ENCODE data around the gene C1QTNF8. TPM values are rescaled to one million over a fixed set of nuclear protein-coding genes. Genes with fewer than 3 reads are reported as not detected.

Gene C1QTNF8
- total RNA-seq, 4 donors from 2014 or later, result not detected

DNA sequence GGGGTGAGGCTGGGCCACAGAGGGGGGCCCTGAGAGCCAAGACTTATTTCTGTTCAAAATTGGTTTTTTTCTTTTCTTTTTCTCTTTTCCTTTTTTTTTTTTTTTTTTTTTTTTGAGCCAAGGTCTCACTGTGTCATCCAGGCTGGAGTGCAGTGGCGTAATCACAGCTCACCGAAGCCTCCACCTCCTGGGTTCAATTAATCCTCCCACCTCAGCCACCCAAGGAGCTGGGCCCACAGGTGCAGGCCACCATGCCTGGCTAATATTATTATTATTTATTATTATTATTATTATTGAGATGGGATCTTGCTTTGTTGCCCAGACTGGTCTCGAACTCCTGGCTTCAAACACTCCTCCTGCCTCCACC, 39.4 kb upstream of the C1QTNF8 start:
- Histone ChIP-seq H3K36me3 (no peaks in the 10 kb centered on the region), H3K4me1 (no peaks in the 10 kb centered on the region), H3K27me3 (peaks cover 0 to 20% of the 10 kb centered on the region in 2 donors), H3K9me3 (no peaks in the 10 kb centered on the region), H3K4me3 (no peak overlapping the region), H3K27ac (no peak overlapping the region)
- no peak for DNase-seq (ENCODE audit: low spot score in 2 of 2)
- TF ChIP-seq EP300 (IDR thresholded peaks at IDR 0.05), result no peak
- TF ChIP-seq, protein P1, sequence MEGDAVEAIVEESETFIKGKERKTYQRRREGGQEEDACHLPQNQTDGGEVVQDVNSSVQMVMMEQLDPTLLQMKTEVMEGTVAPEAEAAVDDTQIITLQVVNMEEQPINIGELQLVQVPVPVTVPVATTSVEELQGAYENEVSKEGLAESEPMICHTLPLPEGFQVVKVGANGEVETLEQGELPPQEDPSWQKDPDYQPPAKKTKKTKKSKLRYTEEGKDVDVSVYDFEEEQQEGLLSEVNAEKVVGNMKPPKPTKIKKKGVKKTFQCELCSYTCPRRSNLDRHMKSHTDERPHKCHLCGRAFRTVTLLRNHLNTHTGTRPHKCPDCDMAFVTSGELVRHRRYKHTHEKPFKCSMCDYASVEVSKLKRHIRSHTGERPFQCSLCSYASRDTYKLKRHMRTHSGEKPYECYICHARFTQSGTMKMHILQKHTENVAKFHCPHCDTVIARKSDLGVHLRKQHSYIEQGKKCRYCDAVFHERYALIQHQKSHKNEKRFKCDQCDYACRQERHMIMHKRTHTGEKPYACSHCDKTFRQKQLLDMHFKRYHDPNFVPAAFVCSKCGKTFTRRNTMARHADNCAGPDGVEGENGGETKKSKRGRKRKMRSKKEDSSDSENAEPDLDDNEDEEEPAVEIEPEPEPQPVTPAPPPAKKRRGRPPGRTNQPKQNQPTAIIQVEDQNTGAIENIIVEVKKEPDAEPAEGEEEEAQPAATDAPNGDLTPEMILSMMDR (IDR thresholded peaks at IDR 0.05), result no peak
- WGBS, 2 donors, result 77 to 85% methylated on average over 3 of the region's 3 CpGs

DNA sequence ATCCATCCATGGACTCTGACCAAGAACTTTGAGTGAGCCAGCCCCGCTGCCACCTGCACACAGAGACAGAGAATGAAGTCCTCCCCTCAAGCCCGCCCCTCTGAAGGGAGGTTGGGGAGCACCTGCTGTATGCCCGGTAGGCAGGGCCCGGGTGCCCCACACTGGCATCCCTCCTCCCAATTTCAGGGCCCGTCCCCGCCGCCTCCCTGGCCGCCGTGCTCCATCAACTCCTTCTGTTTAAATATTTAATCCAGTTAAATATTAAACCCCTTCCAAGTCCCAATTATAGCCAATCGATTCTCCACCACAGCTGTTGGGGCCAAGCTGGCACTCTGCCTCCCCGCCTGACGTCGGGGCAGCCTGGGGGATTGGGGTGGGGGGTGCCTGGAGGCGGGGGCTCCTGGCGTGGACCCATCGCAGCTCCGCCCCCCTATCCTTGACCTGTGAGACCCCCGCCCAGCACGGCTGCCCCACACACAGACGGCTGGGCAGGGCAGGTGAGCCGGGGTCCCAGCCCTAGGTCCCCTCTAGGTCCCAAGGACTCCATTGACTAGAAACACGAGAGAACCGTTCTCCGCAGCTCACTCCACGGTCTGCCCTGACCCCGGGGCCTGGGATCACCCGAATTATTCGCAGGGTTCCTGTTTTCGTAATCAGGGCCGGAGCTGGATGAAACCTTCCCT, 38.9 kb upstream of the C1QTNF8 start:
- H3K4me1 ChIP-seq, result no peaks in the 10 kb centered on the region
- TF ChIP-seq, protein P1 (IDR thresholded peaks at IDR 0.05), result no peak
- TF ChIP-seq EP300 (IDR thresholded peaks at IDR 0.05) (no peak), POLR2A (IDR thresholded peaks at IDR 0.05) (no peak)
- no peak overlapping the region for H3K4me3 ChIP-seq
- H3K36me3 ChIP-seq, result no peaks in the 10 kb centered on the region
- DNase-seq (ENCODE audit: low spot score in 2 of 2), result no peak
- H3K27me3 ChIP-seq, result peaks cover 0 to 15% of the 10 kb centered on the region in 2 donors
- H3K27ac ChIP-seq, result no peak overlapping the region
- 64 to 70% methylated on average over 26 to 30 of the region's 30 CpGs for WGBS, 2 donors
- H3K9me3 ChIP-seq, result no peaks in the 10 kb centered on the region

DNA sequence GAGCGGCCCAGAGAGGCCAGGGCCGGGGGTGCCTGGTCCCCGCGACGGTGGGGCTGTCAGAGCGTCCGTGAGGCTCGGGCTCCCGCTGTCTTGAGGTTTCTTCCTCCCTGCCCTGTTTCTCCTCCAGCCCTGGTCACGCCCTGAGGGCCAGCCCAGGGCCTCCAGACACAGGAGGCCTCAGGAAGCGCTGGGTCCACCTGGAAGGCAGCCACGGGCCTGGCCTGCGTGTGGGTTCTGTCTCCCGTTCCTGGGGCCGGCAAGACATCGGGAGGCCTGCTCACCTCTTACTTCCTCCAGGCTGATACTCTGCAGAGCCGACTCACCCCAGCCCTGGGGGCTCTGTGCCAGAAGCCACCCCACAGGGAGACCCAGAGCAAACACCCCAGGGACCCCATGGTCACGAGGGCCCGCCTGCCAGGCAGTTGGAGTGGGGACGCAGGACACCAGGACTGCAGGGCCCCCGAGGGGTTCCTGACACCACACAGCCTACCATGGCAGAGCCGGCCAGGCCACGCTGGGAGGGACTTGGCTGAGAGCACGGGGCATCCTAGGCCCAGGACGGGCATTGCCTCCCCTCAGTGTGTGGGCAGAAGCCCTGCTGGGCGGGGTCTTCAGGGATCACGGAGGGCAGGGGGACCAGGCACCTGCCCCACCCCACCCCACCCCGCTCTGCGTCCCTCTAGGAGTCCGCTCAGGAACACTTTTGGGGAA, 37.9 kb upstream of the C1QTNF8 start:
- TF ChIP-seq POLR2A (IDR thresholded peaks at IDR 0.05) (no peak), EP300 (IDR thresholded peaks at IDR 0.05) (no peak)
- TF ChIP-seq, protein P1 (IDR thresholded peaks at IDR 0.05), result no peak
- Histone ChIP-seq H3K27ac (no peak overlapping the region), H3K27me3 (peaks cover 0 to 14% of the 10 kb centered on the region in 2 donors), H3K36me3 (no peaks in the 10 kb centered on the region), H3K4me3 (no peak overlapping the region), H3K9me3 (no peaks in the 10 kb centered on the region), H3K4me1 (no peaks in the 10 kb centered on the region)
- no peak for DNase-seq (ENCODE audit: low spot score in 2 of 2)
- WGBS, 2 donors, result 73 to 78% methylated on average over 22 to 23 of the region's 30 CpGs

DNA sequence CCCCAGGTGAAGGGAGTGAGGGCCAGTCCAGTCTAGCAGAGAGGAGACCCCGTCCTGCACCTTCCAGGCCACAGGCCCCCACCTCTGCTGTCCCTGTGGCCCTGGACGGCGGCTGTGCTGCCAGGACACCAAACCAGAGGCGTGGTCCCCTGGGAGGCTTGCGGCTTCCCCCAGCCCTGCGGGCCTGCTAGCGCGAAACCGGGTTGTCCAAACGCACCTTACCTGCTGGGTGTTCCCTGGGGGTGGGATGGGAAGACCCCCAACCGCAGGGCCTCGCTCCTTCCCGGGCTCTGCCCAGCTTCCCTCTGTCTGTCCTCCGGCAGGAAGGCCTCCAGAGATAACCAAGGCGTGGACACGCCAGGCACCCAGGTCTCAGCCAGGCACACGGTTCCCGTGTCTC, 37.2 kb upstream of the C1QTNF8 start:
- H3K9me3 ChIP-seq, result no peaks in the 10 kb centered on the region
- 83 to 85% methylated on average over 17 to 18 of the region's 18 CpGs for WGBS, 2 donors
- peaks cover 0 to 14% of the 10 kb centered on the region in 2 donors for H3K27me3 ChIP-seq

DNA sequence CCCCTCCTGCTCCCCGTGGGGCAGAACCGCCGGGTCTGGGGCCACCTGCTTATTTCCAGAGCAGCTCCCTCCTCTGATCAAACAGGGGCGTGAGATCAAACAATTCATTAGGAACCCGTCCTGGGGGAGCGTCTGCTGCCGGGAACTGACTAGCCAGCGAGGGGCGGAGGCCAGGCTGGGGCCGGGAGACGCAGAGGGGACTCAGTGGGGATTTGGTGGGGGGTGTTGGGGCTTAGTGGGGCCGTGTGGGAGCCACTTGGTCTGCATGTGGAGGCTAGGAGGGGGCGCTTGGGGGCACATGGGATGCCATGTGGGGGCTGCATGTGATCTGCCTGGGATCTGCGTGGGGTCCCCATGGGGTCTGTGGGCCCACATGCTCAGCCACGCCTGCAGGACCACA, 36.4 kb upstream of the C1QTNF8 start:
- H3K27me3 ChIP-seq, result peaks cover 0 to 21% of the 10 kb centered on the region in 2 donors
- WGBS, 2 donors, result 72 to 75% methylated on average over 13 of the region's 15 CpGs
- H3K27ac ChIP-seq, result no peak overlapping the region
- TF ChIP-seq, protein P1 (IDR thresholded peaks at IDR 0.05), result no peak
- TF ChIP-seq POLR2A (IDR thresholded peaks at IDR 0.05) (no peak), EP300 (IDR thresholded peaks at IDR 0.05) (no peak)
- no peaks in the 10 kb centered on the region for H3K9me3 ChIP-seq
- H3K4me3 ChIP-seq, result no peak overlapping the region
- no peaks in the 10 kb centered on the region for H3K36me3 ChIP-seq
- DNase-seq (ENCODE audit: low spot score in 2 of 2), result no peak
- no peaks in the 10 kb centered on the region for H3K4me1 ChIP-seq

More for the DNA sequence above, 37.2 kb upstream of the C1QTNF8 start:
- Histone ChIP-seq H3K27ac (no peak overlapping the region), H3K36me3 (no peaks in the 10 kb centered on the region), H3K4me1 (no peaks in the 10 kb centered on the region), H3K4me3 (no peak overlapping the region)
- DNase-seq (ENCODE audit: low spot score in 2 of 2), result no peak
- no peak for TF ChIP-seq EP300 (IDR thresholded peaks at IDR 0.05)
- TF ChIP-seq, protein P1 (IDR thresholded peaks at IDR 0.05), result no peak
- no peak for TF ChIP-seq POLR2A (IDR thresholded peaks at IDR 0.05)
